Calu3 (cell line): ENCODE results near the gene CD44. TPM values are rescaled to one million over a fixed set of nuclear protein-coding genes. Genes with fewer than 3 reads are reported as not detected.

ENCODE experiments used
- BruUV-seq: library from RNA; stranded (reverse); fragments of 400-500 nt; replicated peaks from 2 replicates; lab custom pipeline; 2021; lab: Mats Ljungman, UMichigan
- CTCF ChIA-PET: fragments of 300-600 bp; sonication (Branson Sonifier 250); formaldehyde crosslinking; loops from one replicate; lab custom pipeline; 2022; ENCODE audit warnings: antibody characterized with exemption; lab: Charles Lee
- DNase-seq: peaks from one replicate; pipeline ENCODE4 v3.0.0; 2022
- H3K27ac Mint-ChIP-seq: one replicate; pipeline ENCODE4 v1.8.0; 2022; ENCODE audit warnings: mixed read lengths; ENCODE audit not compliant: unreplicated experiment
- H3K27me3 Mint-ChIP-seq: one replicate; pipeline ENCODE4 v1.8.0; 2022; ENCODE audit warnings: mixed read lengths; ENCODE audit not compliant: unreplicated experiment
- H3K36me3 Mint-ChIP-seq: one replicate; pipeline ENCODE4 v1.8.0; 2022; ENCODE audit warnings: mild to moderate bottlenecking, moderate library complexity, mixed read lengths; ENCODE audit not compliant: insufficient read depth, unreplicated experiment
- H3K4me1 Mint-ChIP-seq: one replicate; pipeline ENCODE4 v1.8.0; 2022; ENCODE audit warnings: mild to moderate bottlenecking, low read depth, mixed read lengths; ENCODE audit not compliant: unreplicated experiment
- H3K4me3 Mint-ChIP-seq: one replicate; pipeline ENCODE4 v1.8.0; 2022; ENCODE audit warnings: mild to moderate bottlenecking, low read depth, moderate library complexity, mixed read lengths; ENCODE audit not compliant: unreplicated experiment
- H3K9me3 Mint-ChIP-seq: one replicate; pipeline ENCODE4 v1.8.0; 2022; ENCODE audit warnings: low read depth, mixed read lengths; ENCODE audit not compliant: unreplicated experiment
- intact Hi-C: fragments of 100-400 bp; cut with micrococcal nuclease; formaldehyde crosslinking; loops from one replicate; pipeline ENCODE4 v1.10.0; 2022; ENCODE audit not compliant: unreplicated experiment
- total RNA-seq: library from RNA; stranded (reverse); gene quantifications from 2 replicates; pipeline ENCODE4 v1.2.3, GENCODE V29; 2022
- TF ChIP-seq, protein P1 (sequence below): fragments of 200-600 bp; IDR thresholded peaks from one replicate; pipeline ENCODE4 v1.8.0; 2022; ENCODE audit warnings: antibody characterized with exemption; ENCODE audit not compliant: unreplicated experiment

CD44 gene
- total RNA-seq, 1 experiment from 2014 or later, result 1,189 TPM

DNA sequence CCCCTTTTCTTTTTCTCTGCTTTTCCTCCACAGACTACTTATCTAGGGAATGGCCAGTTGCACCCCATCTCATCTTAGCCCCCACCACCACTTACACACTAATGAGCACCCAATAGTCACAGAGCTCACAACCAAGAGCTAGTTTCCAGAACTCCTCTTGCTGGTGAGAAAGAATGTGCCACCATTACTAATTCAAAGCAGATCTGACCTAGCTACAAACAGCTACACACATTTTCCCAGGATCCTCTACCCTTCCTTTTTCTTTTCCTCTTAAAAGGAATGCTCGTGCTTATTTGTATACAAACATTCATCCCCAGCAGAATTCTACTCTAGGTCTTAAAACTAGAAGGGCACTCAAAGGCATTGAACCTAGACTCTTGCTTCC lies 136.8 kb downstream of the CD44 start:
- no peaks in the 10 kb centered on the region for H3K27me3 Mint-ChIP-seq
- H3K4me1 Mint-ChIP-seq, result peaks cover 31% of the 10 kb centered on the region
- TF ChIP-seq, protein P1, sequence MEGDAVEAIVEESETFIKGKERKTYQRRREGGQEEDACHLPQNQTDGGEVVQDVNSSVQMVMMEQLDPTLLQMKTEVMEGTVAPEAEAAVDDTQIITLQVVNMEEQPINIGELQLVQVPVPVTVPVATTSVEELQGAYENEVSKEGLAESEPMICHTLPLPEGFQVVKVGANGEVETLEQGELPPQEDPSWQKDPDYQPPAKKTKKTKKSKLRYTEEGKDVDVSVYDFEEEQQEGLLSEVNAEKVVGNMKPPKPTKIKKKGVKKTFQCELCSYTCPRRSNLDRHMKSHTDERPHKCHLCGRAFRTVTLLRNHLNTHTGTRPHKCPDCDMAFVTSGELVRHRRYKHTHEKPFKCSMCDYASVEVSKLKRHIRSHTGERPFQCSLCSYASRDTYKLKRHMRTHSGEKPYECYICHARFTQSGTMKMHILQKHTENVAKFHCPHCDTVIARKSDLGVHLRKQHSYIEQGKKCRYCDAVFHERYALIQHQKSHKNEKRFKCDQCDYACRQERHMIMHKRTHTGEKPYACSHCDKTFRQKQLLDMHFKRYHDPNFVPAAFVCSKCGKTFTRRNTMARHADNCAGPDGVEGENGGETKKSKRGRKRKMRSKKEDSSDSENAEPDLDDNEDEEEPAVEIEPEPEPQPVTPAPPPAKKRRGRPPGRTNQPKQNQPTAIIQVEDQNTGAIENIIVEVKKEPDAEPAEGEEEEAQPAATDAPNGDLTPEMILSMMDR, result no peak
- H3K27ac Mint-ChIP-seq, result peak overlapping the region; percentile 67
- no peak for DNase-seq
- BruUV-seq, result no TSS peak
- peak overlapping the region; percentile 47 for H3K4me3 Mint-ChIP-seq
- intact Hi-C loops, result loop anchor here (5.0 kb wide), 1 partner anchor 117 kb away; no protein-coding TSS in a partner anchor
- peaks cover 4% of the 10 kb centered on the region for H3K9me3 Mint-ChIP-seq
- CTCF ChIA-PET, result interaction anchor here (0.6 to 1.7 kb wide), 5 partner anchors 20 to 98 kb away, joined by 3 to 7 read pairs (median 3); no protein-coding TSS in a partner anchor
- H3K36me3 Mint-ChIP-seq, result peaks cover 7% of the 10 kb centered on the region

DNA sequence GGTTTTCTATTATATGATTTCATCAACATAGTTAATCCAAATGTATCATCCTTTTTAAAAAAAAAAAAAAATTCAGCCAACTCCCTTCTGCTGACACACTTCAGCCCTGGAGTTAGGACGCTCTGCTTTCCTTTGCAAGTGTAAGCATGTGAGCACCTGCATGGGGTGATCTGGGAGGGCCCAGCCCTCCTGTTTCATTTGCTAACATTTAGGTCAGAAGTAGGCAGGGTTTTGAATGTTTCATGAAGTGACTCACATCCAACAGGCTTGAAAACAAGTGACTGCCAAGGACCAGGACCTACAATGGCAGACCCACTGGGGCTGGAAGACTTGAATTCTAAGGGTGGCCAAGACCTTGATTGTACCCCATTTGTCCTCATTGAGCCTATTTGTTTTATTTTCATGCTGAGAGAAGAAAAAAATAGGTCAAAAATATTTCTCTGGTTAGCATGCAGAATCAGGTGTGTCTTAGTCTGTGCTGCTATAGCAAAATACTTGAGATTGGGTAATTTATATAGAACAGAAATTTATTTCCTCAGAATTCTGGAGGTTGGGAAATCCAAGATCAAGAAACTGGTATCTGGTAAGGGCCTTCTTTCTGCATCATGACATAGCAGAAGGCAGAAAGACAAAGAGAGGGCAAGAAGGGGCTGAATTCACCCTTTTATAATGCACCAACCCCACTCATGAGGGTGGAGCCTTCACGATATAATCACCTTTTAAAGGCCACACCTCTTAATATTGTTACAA lies 137.6 kb downstream of the CD44 start:
- Mint-ChIP-seq H3K27me3 (no peaks in the 10 kb centered on the region), H3K27ac (peak overlapping the region; percentile 67), H3K36me3 (peaks cover 7% of the 10 kb centered on the region), H3K9me3 (peaks cover 4% of the 10 kb centered on the region), H3K4me1 (peaks cover 31% of the 10 kb centered on the region), H3K4me3 (no peak overlapping the region)
- DNase-seq, result peak; percentile 16
- CTCF ChIA-PET, result interaction anchor here (1.1 to 1.7 kb wide), 2 partner anchors 31 to 97 kb away, joined by 3 to 7 read pairs; no protein-coding TSS in a partner anchor
- intact Hi-C loops, result loop anchor here (5.0 kb wide), 1 partner anchor 116 kb away; no protein-coding TSS in a partner anchor
- BruUV-seq, result no TSS peak
- TF ChIP-seq, protein P1, result no peak

DNA sequence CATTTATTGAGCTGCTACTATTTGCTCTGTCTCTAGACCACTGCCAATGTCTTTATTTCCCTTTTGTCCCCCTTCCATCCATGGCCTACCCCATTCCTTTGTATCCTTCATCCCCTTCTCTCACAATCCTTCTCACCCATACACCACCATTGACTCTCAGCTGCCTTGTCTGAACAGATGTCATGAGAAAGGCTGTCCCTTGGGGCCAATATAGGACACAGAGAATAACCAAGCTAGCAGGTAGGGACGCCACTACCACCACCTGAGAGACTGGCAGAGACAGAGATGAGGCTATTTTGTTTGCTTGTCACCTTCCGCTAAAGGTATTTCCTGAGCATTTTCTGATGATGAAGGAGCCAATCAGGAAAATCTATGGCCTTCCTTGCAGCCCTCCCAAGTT lies 138.9 kb downstream of the CD44 start:
- no peak overlapping the region for H3K4me3 Mint-ChIP-seq
- no TSS peak for BruUV-seq
- no peak overlapping the region for H3K27ac Mint-ChIP-seq
- H3K4me1 Mint-ChIP-seq, result peaks cover 31% of the 10 kb centered on the region
- intact Hi-C loops, result loop anchor here (5.0 kb wide), 1 partner anchor 114 kb away; no protein-coding TSS in a partner anchor
- H3K36me3 Mint-ChIP-seq, result peaks cover 7% of the 10 kb centered on the region
- DNase-seq, result no peak
- H3K9me3 Mint-ChIP-seq, result no peaks in the 10 kb centered on the region
- CTCF ChIA-PET, result no interaction called here
- TF ChIP-seq, protein P1, result no peak
- H3K27me3 Mint-ChIP-seq, result no peaks in the 10 kb centered on the region

DNA sequence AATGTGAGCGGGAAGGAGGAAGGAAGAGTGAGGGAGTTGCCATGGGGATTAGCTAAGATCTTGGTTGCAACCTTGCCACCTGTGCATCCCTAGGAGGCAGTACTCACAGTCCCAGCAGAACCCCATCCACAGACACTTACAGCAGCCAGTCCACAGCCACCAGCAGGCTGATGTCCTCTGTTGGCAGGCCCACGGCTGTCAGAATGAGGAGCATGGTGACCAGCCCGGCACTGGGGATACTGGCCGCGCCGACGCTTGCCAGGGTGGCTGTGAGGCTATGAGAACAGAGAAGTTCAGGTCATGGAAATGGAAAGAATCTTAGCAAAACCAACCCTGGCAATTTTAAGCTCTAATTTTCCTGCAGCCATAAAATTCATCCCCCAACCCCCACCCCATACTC lies 141.8 kb downstream of the CD44 start:
- H3K4me3 Mint-ChIP-seq, result no peak overlapping the region
- H3K27me3 Mint-ChIP-seq, result no peaks in the 10 kb centered on the region
- no peak overlapping the region for H3K27ac Mint-ChIP-seq
- BruUV-seq, result no TSS peak
- no peak for DNase-seq
- CTCF ChIA-PET, result no interaction called here
- H3K36me3 Mint-ChIP-seq, result peaks cover 6% of the 10 kb centered on the region
- intact Hi-C loops, result no loop called here
- no peaks in the 10 kb centered on the region for H3K9me3 Mint-ChIP-seq
- peaks cover 10% of the 10 kb centered on the region for H3K4me1 Mint-ChIP-seq
- TF ChIP-seq, protein P1, result no peak
